Measurements from ENCODE around the gene ATP9A. TPM values are rescaled to one million over a fixed set of nuclear protein-coding genes. Genes with fewer than 3 reads are reported as not detected.

Gene ATP9A
- total and polyA plus RNA-seq, 2 of the 4 experiments (the other 2 are of a cell fraction), result 10.6 to 22.4 TPM

DNA sequence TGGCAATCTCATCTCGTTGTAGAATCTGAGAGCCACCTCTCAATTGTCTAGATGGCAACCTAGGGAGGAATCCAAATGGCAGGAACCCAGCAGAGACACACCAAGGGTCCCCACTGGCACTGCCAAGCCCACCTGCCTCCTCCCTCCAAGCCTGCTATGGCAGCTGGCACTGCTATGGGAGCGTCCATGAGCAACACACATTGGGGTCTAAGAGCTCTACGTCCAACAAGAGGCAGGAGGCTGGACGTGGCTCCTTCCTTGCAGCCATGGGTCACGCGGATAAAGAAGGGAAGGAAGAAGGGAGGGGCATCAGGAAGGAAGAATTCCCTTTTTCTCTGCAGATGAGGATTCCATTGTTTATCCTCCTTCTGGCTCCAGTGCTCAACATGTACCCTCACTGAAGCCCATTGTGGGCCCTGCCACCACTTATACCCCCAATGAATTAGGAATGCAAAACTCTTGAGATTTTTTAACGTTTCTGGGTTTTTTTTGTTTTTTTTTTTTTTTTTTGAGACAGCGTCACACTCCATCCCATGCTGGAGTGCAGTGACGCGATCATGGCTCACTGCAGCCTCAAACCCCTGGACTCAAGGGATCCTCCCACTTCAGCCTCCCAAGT lies 17.3 kb downstream of the ATP9A start (continued):
- TF ChIP-seq ELK1 (IDR thresholded peaks at IDR 0.05; ENCODE audit: borderline replicate concordance, low read depth, low read length), result no peak

- H2BK5ac ChIP-seq (ENCODE audit: low read depth, low read length, poor library complexity, severe bottlenecking), result peak overlapping the region; percentile 64
- ATAC-seq (ENCODE audit: low read depth) (peak; percentile 63), DNase-seq (peak; percentile 94)
- WGBS, 2 experiments (ENCODE audit: extremely low coverage in 2 of 2, insufficient read length in 1 of 2), result 31% methylated on average over 7 of the region's 19 CpGs; no CpG with 5 or more reads in 1 of the 2 experiments
- peaks cover 14 to 72% of the 10 kb centered on the region in 2 experiments; a peak in 3 of 4 replicates for H3K79me1 ChIP-seq (ENCODE audit: low read depth in 1 of 2, low read length in 2 of 2)
- H2AK5ac ChIP-seq (ENCODE audit: low read depth, low read length), result peak overlapping the region; percentile 99
- peak overlapping the region; percentile 28 for H2AK9ac ChIP-seq (replicated peaks; ENCODE audit: low read depth, low read length, poor library complexity)
- H3K27me3 ChIP-seq (ENCODE audit: control insufficient read depth, insufficient read depth, low read length), result no peaks in the 10 kb centered on the region
- H3K4me2 ChIP-seq (ENCODE audit: low read depth, low read length), result peak overlapping the region; percentile 18; the same call in 1 of the 2 replicates
- H4K8ac ChIP-seq (ENCODE audit: low read depth in 2 of 2, low read length in 2 of 2), result peak overlapping the region; percentile 13 to 83; a peak in 3 of 4 replicates
- H3K36me3 ChIP-seq (ENCODE audit: control insufficient read depth, insufficient read depth, low read length), result no peaks in the 10 kb centered on the region
- peak overlapping the region; percentile 73 for H3K18ac ChIP-seq (ENCODE audit: low read depth, low read length)
- ChIA-PET CTCF (interaction anchor here (1.0 to 1.5 kb wide), 2 partner anchors 10 to 50 kb away, joined by 4 read pairs; no protein-coding TSS in a partner anchor), POLR2A (ENCODE audit: unreplicated experiment) (interaction anchor here (0.6 kb wide), 1 partner anchor 25 kb away, joined by 3 read pairs; no protein-coding TSS in a partner anchor)
- H2BK20ac ChIP-seq (ENCODE audit: low read depth, low read length), result peak overlapping the region; percentile 92
- H2AFZ ChIP-seq (replicated peaks; ENCODE audit: low read length, poor library complexity), result peak overlapping the region; percentile 74
- in situ Hi-C loops (cut with MboI; ENCODE audit: low sequenced_read_pairs), result loop anchor here (25.0 kb wide), 1 partner anchor 763 kb away; no protein-coding TSS in a partner anchor
- H4K20me1 ChIP-seq (ENCODE audit: insufficient read depth, low read length), result 0 out of 2 replicates have a peak, but pooled peaks cover 6% of the 10 kb centered on the region
- peaks cover 19% of the 10 kb centered on the region for H3K9me1 ChIP-seq (ENCODE audit: insufficient read depth, low read length)
- peak overlapping the region; percentile 93 for H4K91ac ChIP-seq (ENCODE audit: insufficient read depth, low read depth, low read length)
- no peaks in the 10 kb centered on the region for H3K9me3 ChIP-seq (ENCODE audit: control insufficient read depth, insufficient read depth, low read length)
- H2BK15ac ChIP-seq (ENCODE audit: low read depth, low read length), result peak overlapping the region; percentile 78; the same call in 2 of the 3 replicates
- peak overlapping the region; percentile 77 for H3K23ac ChIP-seq (ENCODE audit: low read depth, low read length)
- H4K5ac ChIP-seq (ENCODE audit: low read depth, low read length), result peak overlapping the region; percentile 58; the same call in 1 of the 2 replicates
- peaks cover 13% of the 10 kb centered on the region for H3K4me1 ChIP-seq (ENCODE audit: control insufficient read depth, insufficient read depth, low read length)
- H3K4ac ChIP-seq (ENCODE audit: low read depth, low read length), result peak overlapping the region; percentile 91
- peak overlapping the region; percentile 36 for H3K27ac ChIP-seq (ENCODE audit: insufficient read depth, low read length)
- H3K9ac ChIP-seq (ENCODE audit: low read depth, low read length), result no peak overlapping the region
- no TSS peak for BruUV-seq (replicated peaks)
- peak overlapping the region; percentile 82 for H3K14ac ChIP-seq (replicated peaks; ENCODE audit: low read depth, low read length)
- dilution Hi-C loops (cut with HindIII; ENCODE audit: low sequenced_read_pairs, unreplicated experiment), result no loop called here
- H2BK120ac ChIP-seq (ENCODE audit: low read depth, low read length), result peak overlapping the region; percentile 94
- H3K4me3 ChIP-seq (ENCODE audit: insufficient read depth, low read depth, low read length), result no peak overlapping the region
- H3K56ac ChIP-seq (ENCODE audit: extremely low read depth, insufficient read depth, low read length), result no peak overlapping the region; the same call in 1 of the 2 replicates
- intact Hi-C loops (cut with micrococcal nuclease), result no loop called here
- TF ChIP-seq MXI1 (IDR thresholded peaks at IDR 0.05; ENCODE audit: borderline replicate concordance, low read depth, low read length) (no peak), CEBPB (IDR thresholded peaks at IDR 0.05; ENCODE audit: low read depth, low read length) (no peak), RCOR1 (IDR thresholded peaks at IDR 0.05; ENCODE audit: insufficient replicate concordance, low read length) (no peak), POLR2A (IDR thresholded peaks at IDR 0.05; ENCODE audit: low read depth, low read length) (peak; percentile 26; the same call in 1 of the 2 replicates), SMC3 (IDR thresholded peaks at IDR 0.05; ENCODE audit: low read depth, low read length) (no peak), FOS (IDR thresholded peaks at IDR 0.05; ENCODE audit: low read depth, low read length) (peak; percentile 98), MAFK (IDR thresholded peaks at IDR 0.05; ENCODE audit: low read depth, low read length) (no peak; the same call in 1 of the 2 replicates), NFE2L2 (IDR thresholded peaks at IDR 0.05; ENCODE audit: low read depth, low read length) (peak; percentile 71)
- TF ChIP-seq, protein P1, sequence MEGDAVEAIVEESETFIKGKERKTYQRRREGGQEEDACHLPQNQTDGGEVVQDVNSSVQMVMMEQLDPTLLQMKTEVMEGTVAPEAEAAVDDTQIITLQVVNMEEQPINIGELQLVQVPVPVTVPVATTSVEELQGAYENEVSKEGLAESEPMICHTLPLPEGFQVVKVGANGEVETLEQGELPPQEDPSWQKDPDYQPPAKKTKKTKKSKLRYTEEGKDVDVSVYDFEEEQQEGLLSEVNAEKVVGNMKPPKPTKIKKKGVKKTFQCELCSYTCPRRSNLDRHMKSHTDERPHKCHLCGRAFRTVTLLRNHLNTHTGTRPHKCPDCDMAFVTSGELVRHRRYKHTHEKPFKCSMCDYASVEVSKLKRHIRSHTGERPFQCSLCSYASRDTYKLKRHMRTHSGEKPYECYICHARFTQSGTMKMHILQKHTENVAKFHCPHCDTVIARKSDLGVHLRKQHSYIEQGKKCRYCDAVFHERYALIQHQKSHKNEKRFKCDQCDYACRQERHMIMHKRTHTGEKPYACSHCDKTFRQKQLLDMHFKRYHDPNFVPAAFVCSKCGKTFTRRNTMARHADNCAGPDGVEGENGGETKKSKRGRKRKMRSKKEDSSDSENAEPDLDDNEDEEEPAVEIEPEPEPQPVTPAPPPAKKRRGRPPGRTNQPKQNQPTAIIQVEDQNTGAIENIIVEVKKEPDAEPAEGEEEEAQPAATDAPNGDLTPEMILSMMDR (conservative IDR thresholded peaks at IDR 0.05; ENCODE audit: low read depth, low read length), result no peak
Measured at GRCh38 chr20:51750037-51750769, 18.0 kb downstream of the ATP9A start.
